ENCODE results near the gene LCE7A.

DNA sequence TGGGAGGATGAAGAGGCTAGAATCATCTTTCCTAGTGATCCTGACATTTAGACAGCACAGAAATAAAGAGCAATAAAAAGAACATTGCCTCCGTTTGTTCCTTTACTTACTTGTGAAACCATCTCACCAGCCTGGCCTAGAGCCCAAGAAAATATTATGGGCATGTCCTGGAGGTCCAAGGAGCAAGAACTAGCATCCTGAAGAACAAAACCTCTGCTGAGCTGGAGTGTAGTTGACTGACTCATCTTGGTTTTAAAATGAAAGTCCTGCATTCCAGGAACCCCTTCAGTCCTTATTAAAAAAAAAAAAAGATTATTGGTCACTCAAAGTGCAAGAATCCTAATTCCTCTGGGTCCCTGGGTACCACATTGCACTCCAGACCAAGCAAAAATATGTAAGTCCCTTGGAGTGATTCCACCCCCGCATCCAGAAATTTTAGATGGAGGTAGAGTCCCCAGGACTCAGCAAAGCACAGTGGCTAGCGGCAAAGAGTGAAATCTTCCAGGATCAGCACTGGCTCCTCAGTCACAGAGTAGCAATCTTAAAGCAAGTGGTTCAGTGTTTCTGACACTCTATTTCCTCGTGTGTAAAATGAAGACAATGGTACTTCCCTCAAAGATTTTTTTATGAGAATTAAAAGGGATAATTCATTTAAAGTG, 25.3 kb downstream of the LCE7A start:
- no peak for TF ChIP-seq GATA3 (IDR thresholded peaks at IDR 0.05; ENCODE audit: low read depth, low read length)
- no peak for TF ChIP-seq GATA2 (IDR thresholded peaks at IDR 0.05; ENCODE audit: low read depth, low read length)
